HuH-7.5 (cell line): ENCODE data around the gene ADAMTSL1.

ENCODE experiments used
- DNase-seq: peaks from one replicate; pipeline ENCODE4 v3.0.0; 2011; ENCODE audit warnings: low spot score

The ADAMTSL1 gene

DNA sequence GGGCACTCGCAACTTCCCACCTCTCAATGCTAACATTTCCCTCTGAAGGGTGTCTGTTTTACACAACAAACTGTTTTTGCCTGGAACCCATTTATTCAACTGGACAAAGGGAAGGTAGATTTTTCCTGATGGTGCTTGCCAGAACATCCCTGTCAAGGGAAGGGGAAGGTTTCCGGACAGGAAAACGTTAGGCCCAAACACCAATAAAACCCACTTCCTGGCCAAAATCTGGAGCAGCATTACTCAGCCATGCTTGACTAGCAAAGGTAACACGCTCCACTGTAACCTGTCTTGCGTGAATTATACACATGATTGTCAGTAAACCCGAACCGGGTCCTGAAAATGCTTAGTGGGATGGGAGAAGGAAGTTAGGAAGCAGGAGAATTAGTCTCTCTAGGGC, 468.8 kb downstream of the ADAMTSL1 start:
- no peak for DNase-seq

DNA sequence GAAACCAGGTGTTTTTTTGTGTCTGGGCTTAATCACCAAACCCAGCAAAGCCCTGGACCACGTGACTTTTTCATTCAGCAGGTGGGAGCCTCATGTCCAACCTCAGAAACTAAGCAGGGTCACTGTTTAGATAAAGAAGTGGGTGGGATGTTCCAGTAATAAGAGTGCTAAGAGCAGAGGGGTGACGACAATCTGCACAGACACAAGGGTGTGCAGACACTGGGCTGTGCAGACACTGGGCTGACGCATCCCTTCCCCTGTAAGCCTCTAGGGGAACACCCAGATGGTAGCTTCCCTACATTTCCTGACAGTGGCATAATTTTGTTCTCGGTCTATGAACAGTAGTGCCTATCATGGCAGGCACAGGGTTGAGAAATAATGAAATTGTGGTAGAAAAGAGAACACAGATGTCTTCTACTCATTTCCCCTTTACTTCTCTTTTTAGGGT, 474.0 kb downstream of the ADAMTSL1 start:
- no peak for DNase-seq

GRCh38 chr9:18951936-18952335, 478.0 kb downstream of the ADAMTSL1 start:
- no peak for DNase-seq

DNA sequence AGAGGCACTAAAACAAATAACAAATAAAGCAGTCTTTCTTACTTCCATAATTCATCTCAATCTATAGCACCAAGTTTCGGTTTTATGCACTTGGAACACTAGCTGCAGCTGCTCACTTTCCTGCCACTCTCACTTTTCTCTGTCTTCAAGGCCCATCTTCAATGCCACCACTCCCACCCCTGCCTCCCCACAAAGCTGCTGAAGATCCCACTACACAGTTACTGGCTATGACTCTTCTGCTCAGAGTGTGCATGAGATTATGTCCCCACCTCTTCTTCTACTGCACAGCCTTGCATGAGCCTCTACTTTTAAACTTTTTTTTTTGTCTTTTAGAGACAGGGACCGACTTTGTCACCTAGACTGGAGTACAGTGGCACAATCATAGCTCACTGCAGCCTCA, 481.7 kb downstream of the ADAMTSL1 start:
- DNase-seq = no peak
